ENCODE data around the gene GMDS.

Gene GMDS

DNA sequence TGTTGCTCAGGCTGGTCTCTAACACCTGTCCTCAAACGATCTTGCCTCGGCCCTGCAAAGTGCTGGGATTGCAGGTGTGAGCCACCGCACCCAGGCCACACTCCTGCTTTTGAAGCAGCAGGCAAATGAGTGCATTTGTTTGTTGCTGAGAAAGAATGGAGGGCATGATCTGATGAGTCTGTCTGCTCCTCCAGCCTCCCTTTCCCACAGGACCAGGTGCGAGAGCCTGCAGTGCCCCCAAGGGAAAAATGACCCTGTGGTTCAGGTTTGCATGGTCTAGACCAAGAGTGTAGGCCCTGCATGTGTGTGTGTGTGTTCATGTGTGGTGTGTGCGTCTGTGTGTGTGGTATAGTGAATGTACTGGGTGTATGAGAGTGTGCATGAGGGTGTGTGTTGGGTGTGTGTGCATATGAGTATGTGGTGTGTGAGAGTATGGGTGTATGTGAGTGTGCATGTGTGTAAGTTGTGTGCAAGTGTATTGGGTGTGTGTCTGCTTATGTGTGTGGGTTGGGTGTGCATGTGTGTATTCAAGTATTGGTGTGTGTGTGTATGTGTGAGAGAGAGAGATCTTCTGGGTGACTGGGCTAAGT is 658.4 kb downstream of the GMDS start:
- ATAC-seq = no peak
- no peak for DNase-seq

DNA sequence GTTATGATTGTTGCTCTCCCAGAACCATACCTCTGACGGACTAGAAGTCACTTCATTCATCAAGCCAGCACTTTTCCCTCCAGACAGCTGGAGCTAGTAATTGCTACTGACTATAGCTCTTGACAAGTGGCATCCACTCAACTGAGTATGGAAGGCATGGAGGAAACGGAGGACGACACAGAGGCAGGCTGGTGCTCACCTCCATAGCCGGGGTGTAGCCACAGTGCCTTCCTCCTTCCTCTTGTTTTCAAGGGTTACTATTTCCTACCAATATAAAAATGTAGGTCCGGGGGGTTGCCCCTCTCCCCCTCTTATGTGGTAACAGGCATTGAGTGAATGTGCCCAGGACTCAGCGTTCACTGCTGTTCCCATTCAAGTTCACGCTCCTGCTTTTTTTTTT is 659.1 kb downstream of the GMDS start:
- no peak for ATAC-seq
- no peak for DNase-seq

DNA sequence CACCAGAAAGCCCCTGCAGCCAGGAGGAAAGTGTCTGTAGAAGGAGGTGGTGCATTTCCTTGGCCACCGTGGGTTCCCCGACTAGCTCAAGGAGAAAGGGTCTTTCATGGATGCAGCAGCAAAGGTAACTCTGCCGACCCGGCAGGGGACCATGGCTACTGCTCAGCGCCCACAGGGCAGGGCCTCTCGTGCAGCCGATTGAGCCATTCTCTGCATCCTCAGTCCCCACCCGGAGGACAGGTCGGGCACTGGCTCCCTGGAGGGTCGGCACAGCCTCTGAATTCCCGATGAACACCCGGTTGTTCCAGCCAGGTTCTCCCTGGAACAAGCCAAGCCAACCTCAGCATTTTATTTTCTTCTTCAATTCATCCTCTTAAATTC is 659.7 kb downstream of the GMDS start:
- ATAC-seq (no peak), DNase-seq (no peak)

DNA sequence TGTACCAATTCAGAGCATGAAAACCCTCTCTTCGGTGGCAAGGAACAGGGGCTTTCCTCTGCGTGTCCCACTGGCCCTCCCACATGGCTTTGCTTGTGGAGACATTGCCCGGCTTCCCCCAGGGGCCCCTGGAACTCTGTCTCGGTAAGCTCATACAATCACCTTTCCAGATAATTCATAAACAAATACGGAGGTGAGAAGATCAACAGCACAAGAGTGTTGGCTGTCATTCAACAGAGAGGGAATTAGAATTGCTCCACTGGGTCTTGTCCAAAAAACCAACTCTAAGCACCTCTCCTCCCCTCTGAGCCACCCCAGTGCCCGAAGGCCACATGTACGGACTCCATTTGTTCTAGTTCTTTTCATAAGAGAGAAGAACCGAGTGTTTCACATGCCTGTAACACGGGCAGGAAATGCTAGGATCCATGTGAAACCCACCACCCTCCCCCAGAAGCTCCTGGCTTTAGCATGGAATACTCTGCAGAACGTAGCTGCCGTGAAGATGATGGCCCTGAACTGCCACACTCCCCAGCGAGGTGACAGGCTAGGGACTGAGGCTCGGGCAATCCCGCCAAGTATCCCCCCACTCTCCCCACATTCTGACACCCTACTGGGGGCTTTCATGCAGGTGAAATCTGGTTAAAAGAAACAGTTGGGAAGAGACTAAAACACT is 660.3 kb downstream of the GMDS start:
- no peak for DNase-seq
- no peak for ATAC-seq

DNA sequence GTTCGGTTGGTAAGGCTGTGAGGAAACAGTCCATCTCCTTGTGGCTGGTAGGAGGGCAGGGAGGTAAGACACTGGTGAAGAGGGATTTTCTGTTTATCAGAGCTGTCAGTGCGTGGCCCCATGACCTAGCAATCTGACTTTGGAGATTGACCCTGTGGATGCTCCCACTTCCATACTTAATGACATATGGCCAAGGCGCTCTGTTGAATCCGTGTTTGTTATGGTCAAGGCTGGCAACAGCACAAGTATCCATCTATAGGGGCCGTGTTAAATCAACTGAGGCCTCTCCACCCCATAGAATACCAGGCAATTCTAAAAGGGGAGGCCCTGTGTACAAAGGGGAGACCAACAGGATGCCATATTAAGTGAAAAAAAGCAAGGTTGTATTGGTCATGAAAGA is 661.3 kb downstream of the GMDS start:
- ATAC-seq (no peak), DNase-seq (no peak)

DNA sequence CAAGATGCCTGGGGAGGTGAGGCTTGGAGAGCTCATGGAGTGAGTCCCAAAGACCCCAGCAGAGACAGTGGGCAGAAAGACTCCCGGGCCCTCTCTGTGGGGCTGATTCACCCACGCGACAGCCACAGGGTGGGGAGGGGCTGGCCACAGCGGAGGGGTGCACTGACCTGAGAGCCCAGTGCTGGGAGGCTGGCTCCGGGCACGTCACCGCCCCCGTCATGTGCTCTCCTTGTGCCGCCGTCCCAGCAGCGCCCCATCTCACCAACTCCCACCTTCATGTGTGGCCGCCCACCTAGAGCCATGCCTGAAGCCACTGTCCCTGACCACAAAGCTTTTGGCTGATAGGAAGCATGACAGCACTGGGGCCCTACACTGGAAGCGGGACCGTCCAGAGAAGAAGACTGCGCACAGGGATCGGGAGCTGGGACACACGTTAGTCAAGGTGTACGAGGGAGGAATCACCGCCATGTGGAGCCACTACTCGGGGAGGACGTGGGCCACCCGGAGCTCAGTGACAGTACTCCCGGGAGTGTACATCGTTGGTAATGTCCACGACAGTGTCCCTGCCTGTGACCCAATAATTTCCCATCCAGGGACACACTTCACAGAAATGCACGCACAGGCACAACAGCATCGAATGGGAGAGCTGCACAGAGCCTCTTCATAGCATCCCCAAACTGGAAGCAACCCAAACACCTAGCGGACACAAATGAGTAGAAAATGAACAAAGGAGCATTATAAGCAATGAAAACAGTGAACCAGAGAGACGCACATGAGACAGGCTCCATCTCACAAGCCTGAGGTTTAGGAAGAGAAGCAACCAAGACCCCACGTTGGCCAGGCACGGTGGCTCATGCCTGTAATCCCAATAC is 664.0 kb downstream of the GMDS start:
- ATAC-seq = no peak
- no peak for DNase-seq

DNA sequence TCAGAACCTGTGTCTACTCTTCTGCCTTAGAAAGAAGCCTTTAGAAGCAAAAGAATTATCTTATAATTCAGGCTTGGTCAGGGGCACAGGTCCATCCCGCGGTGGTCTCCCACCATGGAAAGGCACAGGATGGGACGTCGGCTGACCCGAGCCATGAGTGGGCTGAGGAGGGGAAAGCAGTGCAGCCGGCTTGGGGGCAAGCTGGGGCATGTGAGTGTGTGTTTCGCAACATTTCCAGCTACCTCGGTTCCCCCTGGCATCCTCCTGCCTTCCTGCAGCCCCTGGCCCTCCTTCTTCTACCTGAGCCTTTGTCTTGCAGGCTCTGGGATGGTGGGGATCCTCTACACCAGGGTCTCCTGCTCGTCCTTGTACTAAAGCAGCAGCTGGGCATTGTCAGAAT is 664.8 kb downstream of the GMDS start:
- DNase-seq (no peak), ATAC-seq (no peak)

DNA sequence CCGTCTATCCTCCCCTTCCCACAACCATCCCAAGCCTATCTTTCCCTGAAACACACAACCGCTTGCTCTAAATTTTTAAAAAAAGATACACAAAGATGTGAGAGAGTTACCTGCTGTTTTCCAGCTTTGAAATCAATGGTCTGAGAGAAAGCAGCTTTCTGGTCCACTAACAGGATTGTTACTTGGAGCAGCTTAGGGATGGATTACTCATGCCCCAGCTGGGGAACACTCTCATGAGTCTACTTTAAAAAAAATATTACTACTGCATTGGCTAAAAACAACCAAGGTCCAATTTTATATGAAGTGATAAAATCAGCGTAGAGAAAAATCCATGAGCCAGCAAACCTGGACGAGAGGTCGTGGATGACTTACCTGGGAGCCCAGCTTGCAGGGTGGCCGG is 665.3 kb downstream of the GMDS start:
- no peak for DNase-seq
- no peak for ATAC-seq

DNA sequence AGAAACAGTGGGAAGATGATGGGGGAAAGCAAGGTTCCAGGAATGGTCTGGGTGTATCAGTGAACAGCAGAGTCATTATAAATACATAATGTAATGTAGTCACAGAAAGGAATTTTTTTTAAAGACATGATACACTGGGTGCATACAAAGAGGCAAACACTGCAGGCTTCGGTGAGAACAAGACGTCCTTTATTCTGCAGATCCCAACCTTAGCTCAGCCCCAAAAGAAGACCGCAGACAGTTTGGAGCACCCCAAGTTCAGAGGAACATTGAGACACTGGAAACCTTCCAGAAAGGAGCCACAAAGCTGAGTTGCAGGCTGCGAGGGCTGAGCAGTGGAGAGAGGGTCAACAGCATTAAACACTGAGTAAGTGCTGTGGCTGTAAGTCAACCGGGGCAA is 666.3 kb downstream of the GMDS start:
- ATAC-seq = no peak
- DNase-seq = no peak

DNA sequence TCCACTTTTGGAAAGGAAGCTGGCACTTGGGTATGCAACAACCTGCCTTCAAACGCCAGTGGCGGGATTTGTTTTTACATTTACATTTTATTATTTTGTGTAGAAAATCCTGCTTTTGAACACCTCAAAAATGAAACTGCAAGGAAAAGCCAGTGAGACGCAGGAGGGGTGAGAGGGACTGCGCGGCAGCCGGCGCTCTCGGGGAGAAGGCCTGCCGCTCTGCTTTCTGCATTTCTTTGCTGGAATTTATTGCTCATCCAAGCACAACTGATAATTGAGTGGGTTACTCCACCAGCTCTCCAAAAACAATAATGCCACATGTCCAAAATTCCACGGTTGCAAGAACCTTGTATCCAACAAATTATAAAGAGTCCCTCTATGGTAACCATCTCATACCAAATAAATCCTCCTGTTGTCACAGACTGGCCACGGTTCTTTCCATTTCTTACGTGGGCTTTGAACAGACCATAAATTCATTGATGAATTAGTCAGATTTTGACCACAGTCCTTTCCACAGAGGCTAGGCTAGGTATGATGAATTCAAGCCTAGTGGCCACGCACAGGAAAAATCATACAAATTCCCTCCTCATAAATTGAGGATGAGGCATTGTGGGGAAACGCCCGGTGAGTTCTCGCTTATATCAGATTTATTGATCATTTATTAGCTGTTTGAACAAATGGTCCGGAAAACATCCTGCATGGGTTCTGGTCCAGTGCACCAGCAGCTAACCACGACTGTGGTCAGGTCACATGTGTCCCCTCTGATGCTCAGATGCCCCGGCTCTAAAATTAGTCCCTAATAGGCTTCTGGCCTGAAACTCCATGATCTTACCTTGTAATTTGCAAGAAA is 667.3 kb downstream of the GMDS start:
- ATAC-seq (no peak), DNase-seq (no peak)

DNA sequence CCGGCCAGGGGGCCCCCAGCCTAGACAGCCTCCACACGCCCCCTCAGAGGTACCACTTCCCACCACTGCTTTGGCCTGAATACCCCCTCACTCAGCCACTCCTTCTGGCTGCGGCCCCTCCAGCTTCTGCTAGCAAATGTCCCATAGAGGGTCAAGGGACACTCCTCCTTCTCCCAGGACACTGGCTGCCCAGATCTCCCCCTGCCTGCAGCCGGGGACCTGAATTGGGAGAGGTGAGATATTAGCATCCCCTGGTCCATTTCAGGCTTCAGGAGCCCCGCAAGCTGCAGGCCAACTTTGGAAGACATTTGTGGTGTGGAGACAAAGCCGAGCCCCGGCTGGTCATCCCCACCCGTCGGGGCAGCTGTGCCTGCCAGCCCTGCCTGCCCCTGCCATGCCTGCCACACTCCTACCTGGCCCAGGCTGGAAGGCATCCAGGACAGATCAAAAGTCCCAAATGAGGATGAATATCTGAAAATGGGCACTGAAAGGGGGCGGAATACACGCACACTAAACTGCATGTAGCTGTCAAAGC is 668.2 kb downstream of the GMDS start:
- DNase-seq (no peak), ATAC-seq (no peak)

DNA sequence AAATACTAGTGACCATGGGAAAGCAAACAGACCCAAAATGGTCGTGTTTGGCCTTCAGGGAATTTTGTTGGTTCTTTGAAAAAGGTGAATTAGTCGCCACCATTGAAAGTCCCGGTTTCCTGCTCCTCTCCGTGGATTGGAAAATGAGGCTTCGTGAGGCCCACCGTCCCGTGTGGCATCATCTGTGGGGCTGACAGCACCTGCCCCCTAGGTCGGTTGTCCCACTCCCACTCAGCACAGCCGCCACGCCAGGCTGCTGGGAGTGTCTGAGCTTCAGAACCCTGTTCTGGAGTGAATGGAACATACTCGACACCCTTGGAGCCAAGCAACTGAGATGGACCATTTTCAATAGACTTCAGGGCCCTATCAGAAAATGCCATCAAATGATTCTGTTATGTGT is 668.7 kb downstream of the GMDS start:
- DNase-seq (no peak), ATAC-seq (no peak)

DNA sequence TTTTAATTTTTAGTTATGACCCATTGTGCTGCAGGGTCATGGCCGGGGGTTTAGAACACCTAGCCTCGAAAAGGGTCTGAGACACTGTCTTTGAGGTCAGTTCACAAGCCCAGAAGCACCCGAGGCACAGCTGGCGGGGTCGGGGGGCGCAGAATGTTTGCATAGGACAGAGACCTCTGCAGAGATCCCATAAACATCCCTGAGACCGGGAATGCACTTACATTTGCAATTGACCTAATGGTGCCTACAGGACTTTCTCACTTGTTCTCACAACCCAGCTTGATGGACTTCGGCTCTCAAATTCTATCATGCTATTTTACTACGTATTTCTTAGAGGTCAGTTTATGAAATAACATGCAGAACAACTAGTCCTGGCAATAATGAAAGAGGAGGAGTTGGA is 669.2 kb downstream of the GMDS start:
- no peak for ATAC-seq
- DNase-seq = no peak

DNA sequence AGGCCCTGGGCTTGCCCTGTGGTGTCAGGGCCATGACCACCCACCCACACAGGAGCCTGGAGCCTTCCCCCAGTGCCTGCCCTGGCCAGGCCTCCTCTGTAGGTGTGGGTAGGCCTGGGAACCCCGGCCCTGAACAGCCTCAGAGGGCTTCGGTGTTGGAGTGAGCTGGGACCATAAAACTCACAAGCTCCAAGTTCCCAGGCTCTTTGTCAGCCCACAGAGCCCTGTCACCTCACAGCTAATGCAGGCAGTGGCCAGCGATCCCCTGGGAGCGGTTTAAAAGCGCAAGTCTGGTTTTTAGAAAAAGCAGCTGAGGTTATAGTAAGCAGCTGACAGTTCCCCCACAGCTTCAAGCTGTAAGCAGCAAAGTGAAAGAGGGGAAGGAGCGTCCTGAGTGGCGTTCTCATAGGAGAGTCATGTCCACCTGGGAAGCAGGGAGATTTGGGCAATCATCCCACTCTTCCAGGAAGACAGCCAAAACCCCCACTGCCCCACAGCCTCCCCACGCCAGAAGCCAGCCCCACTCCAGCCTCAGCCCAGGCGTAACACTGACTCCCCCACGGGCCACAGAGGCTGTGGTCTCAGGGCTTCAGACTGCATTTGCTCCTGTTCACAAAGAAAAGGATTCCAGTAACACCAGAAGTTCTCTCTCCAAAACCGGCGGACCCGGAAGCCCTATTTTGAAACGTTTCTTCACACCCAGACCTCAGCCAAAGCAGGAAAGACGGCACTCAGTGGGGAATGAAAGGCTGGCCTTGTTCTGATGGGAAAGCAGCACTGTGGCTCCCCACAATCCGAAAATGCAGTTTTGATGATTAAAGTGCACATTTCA is 670.0 kb downstream of the GMDS start:
- ATAC-seq = no peak
- DNase-seq = no peak

DNA sequence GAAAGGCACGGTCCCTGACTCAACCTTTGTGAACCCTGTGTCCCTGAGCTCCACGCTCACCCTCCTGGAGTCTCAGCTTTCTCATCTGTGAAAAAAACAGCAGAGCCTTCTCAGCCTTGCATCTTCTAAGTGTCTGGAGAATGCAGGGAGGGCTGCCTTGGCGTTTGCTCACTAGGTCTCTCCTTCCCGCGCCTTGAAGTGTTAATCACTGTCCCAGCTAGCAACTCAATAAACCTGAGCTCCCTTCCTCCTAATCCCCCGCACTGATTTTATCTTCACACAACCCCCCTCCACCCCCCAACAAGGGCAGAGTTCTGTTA is 670.6 kb downstream of the GMDS start:
- DNase-seq = no peak
- no peak for ATAC-seq

DNA sequence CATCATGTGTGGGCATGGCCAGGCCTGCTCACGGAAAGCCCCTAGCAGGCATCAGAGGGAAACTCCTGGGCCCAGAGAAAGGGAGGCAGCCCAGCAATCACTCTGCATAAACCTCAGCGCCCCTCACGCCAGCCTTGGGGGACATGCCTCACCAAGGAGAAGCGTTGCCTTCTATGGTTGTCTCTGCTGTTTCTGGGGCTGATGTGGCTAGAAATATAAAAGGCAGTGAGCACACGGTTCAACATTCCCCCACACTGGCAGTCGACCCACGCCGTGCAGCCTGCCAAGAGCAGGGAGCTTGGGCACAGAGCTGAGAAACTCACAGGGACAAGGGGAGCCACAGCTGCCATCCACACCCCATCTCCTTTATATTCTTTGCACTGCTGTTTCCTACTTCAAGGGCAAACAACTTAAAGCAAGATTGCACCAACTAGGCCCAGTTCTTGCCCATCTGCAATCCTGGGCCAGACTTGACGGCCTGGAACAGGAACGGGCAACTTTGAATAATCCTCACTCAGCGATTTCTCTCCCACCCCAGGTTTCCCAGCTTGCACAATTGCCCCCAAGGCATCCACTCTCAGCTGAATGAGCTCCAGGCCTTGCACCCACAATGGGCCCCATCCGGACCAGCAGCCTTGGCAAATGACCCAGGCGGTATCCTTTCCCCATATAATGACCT is 671.2 kb downstream of the GMDS start:
- no peak for DNase-seq
- ATAC-seq = no peak
